ENCODE data around the gene NAA50.

Gene NAA50

GRCh38 chr3:113685124-113685523 is 60.9 kb downstream of the NAA50 start:
- no peak for DNase-seq

GRCh38 chr3:113684271-113684819 is 61.7 kb downstream of the NAA50 start:
- DNase-seq: no peak

- DNase-seq: no peak
Measured at GRCh38 chr3:113678773-113679172, 67.3 kb downstream of the NAA50 start.

GRCh38 chr3:113677737-113678136 is 68.3 kb downstream of the NAA50 start:
- DNase-seq: no peak

- no peak for DNase-seq
Measured at GRCh38 chr3:113676261-113676660, 69.8 kb downstream of the NAA50 start.

GRCh38 chr3:113673593-113673992 is 72.5 kb downstream of the NAA50 start:
- DNase-seq: no peak

- no peak for DNase-seq
Measured at GRCh38 chr3:113668015-113668414, 78.0 kb downstream of the NAA50 start.
